K562 (cell line): ENCODE data around the gene FADS1. TPM values are rescaled to one million over a fixed set of nuclear protein-coding genes. Genes with fewer than 3 reads are reported as not detected.

ENCODE experiments used
- ATAC-seq: fragments of 200-7000 bp; cut with Tn5 transposase; 3 replicates; pipeline ENCODE4 v1.9.1; 2020; ENCODE audit warnings: moderate library complexity
- BruUV-seq: library from RNA; stranded (reverse); fragments of 400-500 nt; replicated peaks from 2 replicates; lab custom pipeline; 2021; lab: Mats Ljungman, UMichigan
- CTCF ChIA-PET: fragments of 300-600 bp; formaldehyde crosslinking; extraction: SDS; loops from one replicate; lab custom pipeline; 2021; ENCODE audit warnings: low intra/inter-chr PET ratio; lab: Yijun Ruan, JAX
- POLR2A ChIA-PET: fragments of 300-600, 350-650 bp; sonication (Branson Sonifier 250); formaldehyde crosslinking; extraction: SDS; loops from one replicate; lab custom pipeline; 2021; ENCODE audit warnings: antibody characterized with exemption, inconsistent platforms; lab: Yijun Ruan, JAX
- DNase-seq, 4 experiments: peaks; one replicate each; pipeline versions ENCODE4 v3.0.0 to v3.0.0-alpha.2; 2011 to 2018; ENCODE audit warnings: low spot score in 3 of 4, mixed read lengths in 3 of 4; ENCODE audit errors: extremely low read depth in 1 of 4
- FAIRE-seq: peaks from 2 replicates; lab custom pipeline; 2011; peaks lifted over from hg19 to GRCh38; lab: Jason Lieb, UNC
- H2AFZ ChIP-seq: 2 replicates; pipeline ENCODE4 v1.6.0; 2011; ENCODE audit warnings: low read depth, low read length, control low read depth, inconsistent platforms
- H3K27ac ChIP-seq: fragments of 200-600 bp; 3 replicates; pipeline ENCODE4 v1.8.0; 2011; ENCODE audit warnings: low read depth, mild to moderate bottlenecking, control low read depth, inconsistent platforms, low read length, moderate library complexity, mixed read lengths; ENCODE audit errors: extremely low read depth
- H3K27me3 ChIP-seq, 2 experiments: fragments of 300-600 bp in 1 of 2; 2 replicates in 1 of 2; 3 replicates in 1 of 2; pipeline versions ENCODE4 v1.6.0 to v1.8.0; 2011; ENCODE audit warnings: inconsistent platforms in 2 of 2, low read length in 2 of 2, mild to moderate bottlenecking in 1 of 2, mixed read lengths in 1 of 2, moderate library complexity in 1 of 2; ENCODE audit not compliant: control insufficient read depth in 2 of 2, insufficient read depth in 2 of 2
- H3K36me3 ChIP-seq: fragments of 300-600 bp; 3 replicates; pipeline ENCODE4 v1.8.0; 2011; ENCODE audit warnings: mild to moderate bottlenecking, low read length, inconsistent platforms; ENCODE audit not compliant: control insufficient read depth, insufficient read depth
- H3K4me1 ChIP-seq, 2 experiments: fragments of 200-600 bp in 1 of 2; replicated peaks in 1 of 2; 2 replicates in 1 of 2; 3 replicates in 1 of 2; pipeline versions ENCODE4 v1.5.1 to v1.8.0; 2011; ENCODE audit warnings: inconsistent platforms in 2 of 2, low read length in 2 of 2, mild to moderate bottlenecking in 1 of 2, mixed read lengths in 1 of 2, moderate library complexity in 1 of 2; ENCODE audit not compliant: control insufficient read depth in 2 of 2, insufficient read depth in 2 of 2
- H3K4me2 ChIP-seq: 2 replicates; pipeline ENCODE4 v1.6.1; 2011; ENCODE audit warnings: low read length, control low read depth, inconsistent platforms, mixed read lengths; ENCODE audit not compliant: insufficient read depth
- H3K4me3 ChIP-seq: fragments of 200-600 bp; sonication (generic), shearing (Covaris generic); 2 replicates; pipeline ENCODE4 v1.5.1; 2016; ENCODE audit warnings: control low read depth, inconsistent platforms
- H3K79me2 ChIP-seq: fragments of 200-600 bp; 3 replicates; pipeline ENCODE4 v1.8.0; 2011; ENCODE audit warnings: low read length, inconsistent platforms; ENCODE audit not compliant: control insufficient read depth, insufficient read depth
- H3K9ac ChIP-seq, 2 experiments: 2 replicates each; pipeline versions ENCODE4 v1.6.0 to v1.6.1; 2011; ENCODE audit warnings: low read depth in 2 of 2, low read length in 2 of 2, control low read depth in 1 of 2, inconsistent platforms in 1 of 2, mild to moderate bottlenecking in 1 of 2, mixed read lengths in 1 of 2; ENCODE audit not compliant: insufficient read depth in 1 of 2
- H3K9me1 ChIP-seq: one replicate; pipeline ENCODE4 v1.6.0; 2011; ENCODE audit warnings: inconsistent platforms, mild to moderate bottlenecking, low read length, moderate library complexity; ENCODE audit not compliant: control insufficient read depth, insufficient read depth
- H3K9me3 ChIP-seq: replicated peaks from 2 replicates; pipeline ENCODE4 v1.5.1; 2011; ENCODE audit warnings: low read depth, low read length, inconsistent platforms; ENCODE audit not compliant: control insufficient read depth, insufficient read depth
- H4K20me1 ChIP-seq: replicated peaks from 2 replicates; pipeline ENCODE4 v1.6.1; 2011; ENCODE audit warnings: low read length, inconsistent platforms, mixed read lengths; ENCODE audit not compliant: control insufficient read depth, insufficient read depth
- CBX1 ChIP-seq: sonication (generic); IDR thresholded peaks from 2 replicates; pipeline ENCODE4 v1.6.1; 2016; ENCODE audit warnings: antibody characterized with exemption, low read depth, mild to moderate bottlenecking
- CCNT2 ChIP-seq: IDR thresholded peaks from 2 replicates; pipeline ENCODE4 v1.6.1; 2011; ENCODE audit warnings: borderline replicate concordance, low read depth, mild to moderate bottlenecking, moderate library complexity, mixed read lengths, low read length; ENCODE audit not compliant: insufficient read length; ENCODE audit errors: extremely low read depth
- E2F3 ChIP-seq: fragments of 250-450 bp; sonication (Bioruptor Pico); IDR thresholded peaks from 2 replicates; pipeline ENCODE4 v1.4.0; 2020; ENCODE audit warnings: mild to moderate bottlenecking
- EHMT2 ChIP-seq: fragments of 450-650 bp; IDR thresholded peaks from 2 replicates; pipeline ENCODE4 v1.6.1; 2018; ENCODE audit warnings: antibody characterized with exemption
- FOS ChIP-seq: IDR thresholded peaks from 3 replicates; pipeline ENCODE4 v1.6.1; 2011; ENCODE audit not compliant: insufficient read length; ENCODE audit errors: extremely low read depth
- MCM2 ChIP-seq: fragments of 450-650 bp; IDR thresholded peaks from 2 replicates; pipeline ENCODE4 v1.6.1; 2017; ENCODE audit warnings: low read depth, mild to moderate bottlenecking
- NBN ChIP-seq: fragments of 450-650 bp; IDR thresholded peaks from 2 replicates; pipeline ENCODE4 v1.6.1; 2016; ENCODE audit warnings: low read depth, mild to moderate bottlenecking
- NFRKB ChIP-seq: fragments of 450-650 bp; IDR thresholded peaks from 2 replicates; pipeline ENCODE4 v1.6.1; 2016; ENCODE audit warnings: low read depth
- NONO ChIP-seq, 2 experiments: fragments of 200-400 bp in 1 of 2; fragments of 450-650 bp in 1 of 2; formaldehyde crosslinking in 1 of 2; IDR thresholded peaks; 2 replicates each; pipeline ENCODE4 v1.6.1; 2017; ENCODE audit warnings: low read depth in 2 of 2, mild to moderate bottlenecking in 2 of 2, moderate library complexity in 2 of 2, low read length in 1 of 2
- PHF21A ChIP-seq: fragments of 450-650 bp; IDR thresholded peaks from 2 replicates; pipeline ENCODE4 v1.6.1; 2017; ENCODE audit warnings: low read depth, borderline replicate concordance
- RFX1 ChIP-seq: fragments of 450-650 bp; IDR thresholded peaks from 2 replicates; pipeline ENCODE4 v1.6.1; 2016; ENCODE audit warnings: mild to moderate bottlenecking, moderate library complexity
- SIX5 ChIP-seq, 2 experiments: IDR thresholded peaks; 2 replicates each; pipeline ENCODE4 v1.6.1; 2011; ENCODE audit warnings: low read length in 2 of 2, borderline replicate concordance in 1 of 2, low read depth in 1 of 2, mild to moderate bottlenecking in 1 of 2, moderate library complexity in 1 of 2; ENCODE audit not compliant: insufficient read depth in 1 of 2
- SLC30A9 ChIP-seq: fragments of 250-450 bp; sonication (Bioruptor Pico); IDR thresholded peaks from 2 replicates; pipeline ENCODE4 v1.8.0; 2022; ENCODE audit warnings: mild to moderate bottlenecking, moderate library complexity
- SUPT5H ChIP-seq: fragments of 450-650 bp; IDR thresholded peaks from 2 replicates; pipeline ENCODE4 v1.6.1; 2016
- ZBTB17 ChIP-seq: fragments of 450-650 bp; formaldehyde crosslinking; IDR thresholded peaks from 2 replicates; pipeline ENCODE4 v1.4.0; 2020; ENCODE audit warnings: mild to moderate bottlenecking
- ZEB2 ChIP-seq: fragments of 450-650 bp; IDR thresholded peaks from 2 replicates; pipeline ENCODE4 v1.6.1; 2016
- ZNF354B ChIP-seq: fragments of 250-450 bp; sonication (Bioruptor Pico); IDR thresholded peaks from 2 replicates; pipeline ENCODE4 v1.4.0; 2020
- WGBS: fragments of 100-300 bp; shearing (Covaris generic); methylation state at CpG from one replicate; pipeline ENCODE4 v1.1.6; 2016; ENCODE audit warnings: low coverage, mixed read lengths; ENCODE audit not compliant: insufficient coverage; ENCODE audit errors: missing lambda C conversion rate; 5-methylcytosine and 5-hydroxymethylcytosine counted together
- in situ Hi-C: fragments of 300-500 bp; cut with MboI; formaldehyde crosslinking; loops from 4 replicates; pipeline ENCODE4 v1.15.0; 2018; ENCODE audit warnings: inconsistent platforms, mixed read lengths
- intact Hi-C: fragments of 100-400 bp; cut with micrococcal nuclease; formaldehyde crosslinking; loops from 2 replicates; pipeline ENCODE4 v1.14.2; 2022
- polyA plus RNA-seq, 8 experiments: library from polyadenylated mRNA; depleted of rRNA in 4 of 8; stranded (reverse) in 5 of 8; unstranded in 3 of 8; fragments of >200 nt; fragmentation: Nextera tagmentation in 2 of 8; fragmentation: Illumina TruSeq in 1 of 8; extraction: Ambion mirVana in 2 of 8; extraction: Trizol in 1 of 8; gene quantifications; 2 replicates each; pipeline versions ENCODE4 v1.2.1 to v1.2.3, GENCODE V29; 2011 to 2014; ENCODE audit warnings: inconsistent platforms in 1 of 8, missing spikeins in 1 of 8
- total RNA-seq, 7 experiments: library from RNA; depleted of rRNA in 6 of 7; stranded (reverse); fragments of >200 nt in 6 of 7; fragmentation: Illumina TruSeq in 2 of 7; extraction: Trizol in 2 of 7; gene quantifications; 2 replicates each; pipeline versions ENCODE4 v1.2.1 to v1.2.3, GENCODE V29; 2011 to 2021; ENCODE audit warnings: low replicate concordance in 1 of 7
- TF ChIP-seq, protein P1 (sequence below): IDR thresholded peaks from 2 replicates; pipeline ENCODE4 v1.6.1; 2011; ENCODE audit warnings: borderline replicate concordance, low read depth, mild to moderate bottlenecking, moderate library complexity, low read length; ENCODE audit not compliant: insufficient read depth, poor library complexity, severe bottlenecking
- TF ChIP-seq, protein P2 (sequence below): sonication (generic); formaldehyde crosslinking; IDR thresholded peaks from 2 replicates; pipeline ENCODE4 v1.9.0; 2022; ENCODE audit warnings: mild to moderate bottlenecking, missing genetic modification reagents

FADS1 gene
- total and polyA plus RNA-seq, 9 of the 15 experiments (the other 6 are each of a cell fraction or from before 2014, with no cell fraction given) = 110 to 864 (median 364) TPM

- TF ChIP-seq, protein P1, sequence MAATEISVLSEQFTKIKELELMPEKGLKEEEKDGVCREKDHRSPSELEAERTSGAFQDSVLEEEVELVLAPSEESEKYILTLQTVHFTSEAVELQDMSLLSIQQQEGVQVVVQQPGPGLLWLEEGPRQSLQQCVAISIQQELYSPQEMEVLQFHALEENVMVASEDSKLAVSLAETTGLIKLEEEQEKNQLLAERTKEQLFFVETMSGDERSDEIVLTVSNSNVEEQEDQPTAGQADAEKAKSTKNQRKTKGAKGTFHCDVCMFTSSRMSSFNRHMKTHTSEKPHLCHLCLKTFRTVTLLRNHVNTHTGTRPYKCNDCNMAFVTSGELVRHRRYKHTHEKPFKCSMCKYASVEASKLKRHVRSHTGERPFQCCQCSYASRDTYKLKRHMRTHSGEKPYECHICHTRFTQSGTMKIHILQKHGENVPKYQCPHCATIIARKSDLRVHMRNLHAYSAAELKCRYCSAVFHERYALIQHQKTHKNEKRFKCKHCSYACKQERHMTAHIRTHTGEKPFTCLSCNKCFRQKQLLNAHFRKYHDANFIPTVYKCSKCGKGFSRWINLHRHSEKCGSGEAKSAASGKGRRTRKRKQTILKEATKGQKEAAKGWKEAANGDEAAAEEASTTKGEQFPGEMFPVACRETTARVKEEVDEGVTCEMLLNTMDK = peak; percentile 99
- TF ChIP-seq RFX1 (no peak), ZEB2 (no peak), EHMT2 (no peak), CBX1 (peak; percentile 69; the same call in 1 of the 2 replicates)
Measured at GRCh38 chr11:61752117-61752924, 64.5 kb downstream of the FADS1 start, which contains the start of gene MYRF (continued).

GRCh38 chr11:61751384-61751783, 65.4 kb downstream of the FADS1 start:
- Histone ChIP-seq H3K36me3 (no peaks in the 10 kb centered on the region), H3K9ac (no peak overlapping the region), H4K20me1 (no peaks in the 10 kb centered on the region), H3K27ac (no peak overlapping the region), H3K4me2 (no peak overlapping the region), H3K79me2 (peaks cover 36% of the 10 kb centered on the region), H3K4me1 (peaks cover 77 to 90% of the 10 kb centered on the region in 2 experiments), H3K4me3 (no peak overlapping the region), H3K9me1 (no peaks in the 10 kb centered on the region), H3K27me3 (no peaks in the 10 kb centered on the region), H3K9me3 (no peaks in the 10 kb centered on the region), H2AFZ (no peak overlapping the region)
- 66% methylated on average over 12 of the region's 14 CpGs for WGBS
- ATAC-seq (no peak), FAIRE-seq (no peak), DNase-seq (no peak)
- no TSS peak for BruUV-seq
- POLR2A ChIA-PET = interaction anchor here (0.7 to 1.3 kb wide), 3 partner anchors 14 to 214 kb away, joined by 3 to 6 read pairs (median 3); no protein-coding TSS in a partner anchor
- in situ Hi-C loops = no loop called here
- CTCF ChIA-PET = interaction anchor here (0.8 to 1.4 kb wide), 2 partner anchors 25 to 37 kb away, joined by 3 to 4 read pairs; no protein-coding TSS in a partner anchor
- TF ChIP-seq ZNF354B (no peak), SIX5 (IDR thresholded peaks at IDR 0.05; ENCODE audit: borderline replicate concordance in 1 of 2, insufficient read depth in 1 of 2, low read depth in 1 of 2, low read length in 2 of 2) (no peak), NONO (IDR thresholded peaks at IDR 0.05; ENCODE audit: low read depth in 2 of 2, low read length in 1 of 2) (no peak), E2F3 (CRISPR knock-in tag) (no peak), MCM2 (no peak), NFRKB (no peak), CCNT2 (no peak), PHF21A (no peak), NBN (no peak), SUPT5H (no peak), FOS (no peak), ZBTB17 (CRISPR knock-in tag) (no peak), SLC30A9 (CRISPR knock-in tag) (no peak)
- TF ChIP-seq, protein P2, sequence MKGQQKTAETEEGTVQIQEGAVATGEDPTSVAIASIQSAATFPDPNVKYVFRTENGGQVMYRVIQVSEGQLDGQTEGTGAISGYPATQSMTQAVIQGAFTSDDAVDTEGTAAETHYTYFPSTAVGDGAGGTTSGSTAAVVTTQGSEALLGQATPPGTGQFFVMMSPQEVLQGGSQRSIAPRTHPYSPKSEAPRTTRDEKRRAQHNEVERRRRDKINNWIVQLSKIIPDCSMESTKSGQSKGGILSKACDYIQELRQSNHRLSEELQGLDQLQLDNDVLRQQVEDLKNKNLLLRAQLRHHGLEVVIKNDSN (CRISPR knock-in tag) = no peak
- intact Hi-C loops = no loop called here
